ENCODE results near the gene LRRK1.

LRRK1 gene

GRCh38 chr15:100924436-100924835 is 5.3 kb downstream of the LRRK1 start:
- in situ Hi-C loops (cut with MboI; ENCODE audit: low sequenced_read_pairs), result loop anchor here (25.0 kb wide), 1 partner anchor 338 kb away; the partner anchor contains the start of gene CHSY1
- DNase-seq (ENCODE audit: low spot score in 2 of 2), result no peak

DNA sequence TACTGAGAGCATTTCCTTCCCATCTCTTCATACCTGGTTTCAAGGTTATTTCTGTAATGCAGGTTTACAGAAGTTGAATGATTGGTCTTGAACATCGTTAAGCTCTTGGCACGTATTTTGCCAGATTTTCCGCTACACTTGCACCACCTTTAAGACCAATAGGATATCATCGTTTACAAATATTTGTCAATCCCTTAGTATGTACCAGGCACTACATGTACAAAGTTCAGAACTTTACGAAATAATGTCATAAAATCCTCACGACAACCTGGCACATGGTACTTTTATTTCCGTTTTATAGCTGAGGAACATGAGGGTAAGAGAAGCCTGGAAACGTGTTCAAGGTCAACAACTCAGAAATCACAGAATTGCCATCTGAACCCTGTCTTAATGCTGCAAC is 6.3 kb downstream of the LRRK1 start:
- H3K36me3 ChIP-seq (replicated peaks), result peaks cover 16% of the 10 kb centered on the region
- no peak overlapping the region for H3K4me3 ChIP-seq
- H3K27me3 ChIP-seq (ENCODE audit: low read depth), result no peaks in the 10 kb centered on the region
- no peaks in the 10 kb centered on the region for H3K4me1 ChIP-seq
- in situ Hi-C loops (cut with MboI; ENCODE audit: low sequenced_read_pairs), result no loop called here
- no peak for DNase-seq (ENCODE audit: low spot score in 2 of 2)
- H3K9me3 ChIP-seq, result no peaks in the 10 kb centered on the region

More at GRCh38 chr15:100924436-100924835, 5.3 kb downstream of the LRRK1 start:
- no peaks in the 10 kb centered on the region for H3K9me3 ChIP-seq
- no peak overlapping the region for H3K4me3 ChIP-seq
- H3K36me3 ChIP-seq (replicated peaks), result peaks cover 16% of the 10 kb centered on the region
- peaks cover 4% of the 10 kb centered on the region for H3K4me1 ChIP-seq
- no peaks in the 10 kb centered on the region for H3K27me3 ChIP-seq (ENCODE audit: low read depth)

DNA sequence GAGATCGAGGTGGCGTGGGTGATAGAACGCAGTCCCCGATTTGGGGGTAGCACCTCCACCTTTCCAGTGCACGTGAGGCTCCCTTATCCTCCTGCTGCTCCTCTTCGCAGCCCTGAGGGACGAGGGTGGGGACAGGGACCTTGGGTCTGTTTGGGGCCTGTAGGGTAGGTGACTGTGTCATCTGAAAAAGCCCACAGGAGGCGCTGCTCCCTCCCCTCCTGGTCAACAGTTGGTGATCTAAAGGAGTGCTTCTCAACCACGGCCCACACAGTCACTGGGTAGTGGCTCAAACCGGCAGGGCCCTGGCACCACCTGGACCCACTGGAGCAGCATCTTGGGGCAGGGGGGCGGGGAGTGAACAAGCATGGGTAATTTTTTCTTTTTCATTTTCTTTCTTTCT is 7.1 kb downstream of the LRRK1 start:
- in situ Hi-C loops (cut with MboI; ENCODE audit: low sequenced_read_pairs), result no loop called here
- Histone ChIP-seq H3K9me3 (no peaks in the 10 kb centered on the region), H3K4me1 (no peaks in the 10 kb centered on the region), H3K4me3 (no peak overlapping the region), H3K27me3 (ENCODE audit: low read depth) (no peaks in the 10 kb centered on the region), H3K36me3 (replicated peaks) (peaks cover 16% of the 10 kb centered on the region)
- no peak for DNase-seq (ENCODE audit: low spot score in 2 of 2)

DNA sequence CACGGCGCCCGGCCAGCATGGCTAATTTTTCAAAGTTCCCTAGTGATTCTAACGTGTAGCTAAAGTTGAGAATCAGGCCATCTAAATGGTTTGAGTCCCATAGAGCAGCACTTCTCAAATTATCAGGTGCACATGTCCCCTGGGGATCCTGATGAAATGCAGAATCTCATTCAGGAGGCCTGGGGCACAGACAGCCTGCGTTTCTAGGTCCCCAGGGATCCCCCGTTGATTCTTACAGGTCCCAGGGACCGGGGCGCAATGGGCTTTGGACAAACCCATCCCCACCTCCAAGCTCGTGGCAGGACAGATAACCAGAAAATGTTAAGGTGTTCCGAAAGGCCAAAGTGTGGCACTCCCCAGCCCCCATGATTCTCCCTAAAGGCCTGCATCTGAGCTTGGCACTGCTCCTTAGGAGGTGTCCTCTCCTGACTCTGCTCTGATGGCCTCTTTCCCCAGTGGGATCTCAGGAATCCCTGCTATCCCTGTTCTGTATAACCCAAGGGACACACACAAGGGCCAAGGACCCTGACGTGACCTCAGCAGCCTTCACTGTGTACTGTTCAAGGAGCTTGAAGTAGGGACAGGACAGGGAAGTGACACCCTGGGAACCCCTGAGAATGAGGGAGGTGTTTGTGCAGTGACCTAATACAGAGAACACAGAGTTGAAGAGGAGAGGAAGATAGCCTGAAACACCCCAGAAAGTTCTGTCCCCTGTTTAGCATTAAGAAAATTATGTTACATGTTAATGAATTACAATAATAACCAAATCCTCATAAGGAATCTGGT is 8.0 kb downstream of the LRRK1 start:
- Histone ChIP-seq H3K4me3 (no peak overlapping the region), H3K27me3 (ENCODE audit: low read depth) (no peaks in the 10 kb centered on the region), H3K9me3 (no peaks in the 10 kb centered on the region), H3K36me3 (replicated peaks) (peaks cover 16% of the 10 kb centered on the region), H3K4me1 (no peaks in the 10 kb centered on the region)
- in situ Hi-C loops (cut with MboI; ENCODE audit: low sequenced_read_pairs), result no loop called here
- DNase-seq (ENCODE audit: low spot score in 2 of 2), result no peak

DNA sequence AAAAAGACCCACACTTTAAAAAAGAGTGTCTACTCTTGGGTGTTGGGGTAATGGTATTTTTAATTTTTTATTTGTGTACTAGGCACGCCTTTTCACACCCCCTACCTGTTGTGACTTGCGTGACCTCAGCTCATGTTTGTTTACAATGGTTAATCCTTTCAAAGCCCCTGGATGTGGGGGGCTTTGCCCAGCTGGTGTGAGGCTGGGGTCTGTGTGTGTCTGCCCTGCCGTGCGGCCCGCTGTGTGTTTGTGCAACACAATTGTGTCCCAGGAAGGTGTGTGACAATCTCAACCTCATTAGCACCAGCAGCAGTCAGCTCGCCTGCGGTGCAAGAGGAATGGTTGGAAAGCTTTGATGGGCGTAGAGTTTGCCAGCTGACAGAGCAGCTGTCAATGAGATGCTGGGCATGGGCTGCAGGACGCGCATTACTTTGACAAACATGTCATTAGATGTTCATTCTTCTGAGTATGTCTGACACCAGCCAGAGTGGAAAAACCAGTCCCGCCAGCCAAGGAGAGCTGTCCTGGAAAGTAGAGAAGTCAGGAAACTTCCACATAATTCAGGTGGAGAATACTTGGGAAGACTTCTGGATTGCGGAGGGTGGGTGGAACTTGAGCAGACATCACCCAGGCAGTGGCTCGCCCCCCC is 9.6 kb downstream of the LRRK1 start:
- in situ Hi-C loops (cut with MboI; ENCODE audit: low sequenced_read_pairs), result no loop called here
- H3K4me3 ChIP-seq, result no peak overlapping the region
- no peaks in the 10 kb centered on the region for H3K4me1 ChIP-seq
- H3K27me3 ChIP-seq (ENCODE audit: low read depth), result no peaks in the 10 kb centered on the region
- no peaks in the 10 kb centered on the region for H3K9me3 ChIP-seq
- H3K36me3 ChIP-seq (replicated peaks), result peaks cover 13% of the 10 kb centered on the region
- no peak for DNase-seq (ENCODE audit: low spot score in 2 of 2)

DNA sequence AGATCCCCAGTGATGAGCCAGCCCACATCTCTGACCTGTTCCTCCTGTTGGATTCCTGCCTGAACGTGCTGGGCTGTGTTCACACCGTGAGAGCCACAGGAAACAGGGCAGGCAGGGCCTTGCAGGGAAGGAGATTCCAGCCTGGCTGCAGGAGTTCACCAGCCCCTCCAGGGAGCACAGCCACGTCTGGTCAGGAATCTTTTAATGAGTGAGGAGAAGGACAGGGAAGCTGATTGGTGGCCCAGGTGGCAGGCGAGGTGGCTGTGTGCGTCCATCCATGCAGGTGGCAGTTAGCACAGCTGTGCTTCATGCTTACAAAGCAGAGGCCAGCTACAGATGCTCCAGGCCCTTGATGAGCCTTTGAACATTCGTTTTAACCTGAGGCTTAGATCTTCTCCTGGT is 10.5 kb downstream of the LRRK1 start:
- no peak overlapping the region for H3K4me3 ChIP-seq
- H3K27me3 ChIP-seq (ENCODE audit: low read depth), result no peaks in the 10 kb centered on the region
- DNase-seq (ENCODE audit: low spot score in 2 of 2), result no peak
- H3K36me3 ChIP-seq (replicated peaks), result peaks cover 13% of the 10 kb centered on the region
- no peaks in the 10 kb centered on the region for H3K4me1 ChIP-seq
- in situ Hi-C loops (cut with MboI; ENCODE audit: low sequenced_read_pairs), result no loop called here
- no peaks in the 10 kb centered on the region for H3K9me3 ChIP-seq

DNA sequence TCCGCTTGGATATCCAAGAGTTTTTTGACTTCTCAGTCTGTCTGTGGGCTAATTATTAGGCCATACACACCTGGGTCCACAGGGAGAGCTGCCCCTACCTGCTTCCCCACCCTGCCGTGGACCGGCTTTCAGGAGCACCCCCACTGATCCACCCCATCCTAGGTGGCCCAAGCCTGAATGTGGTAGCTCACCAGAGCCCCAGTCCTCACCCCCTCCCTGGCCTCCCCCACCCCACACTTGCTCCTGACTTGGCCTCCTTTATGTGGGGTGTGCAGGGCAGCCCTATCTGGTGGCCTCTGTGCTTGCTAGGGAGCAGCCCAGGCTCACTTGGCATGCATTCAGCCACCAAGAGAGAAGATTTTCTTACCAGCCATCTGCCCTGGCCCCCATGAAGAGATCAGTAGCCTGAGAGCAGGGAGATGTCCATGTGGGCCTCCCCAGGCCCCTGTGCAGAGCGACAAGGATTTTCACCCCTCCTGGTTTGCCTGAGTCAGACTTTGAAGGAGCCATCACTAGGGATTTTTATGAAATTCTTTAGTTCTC is 11.2 kb downstream of the LRRK1 start:
- H3K36me3 ChIP-seq (replicated peaks), result peaks cover 13% of the 10 kb centered on the region
- no peak for DNase-seq (ENCODE audit: low spot score in 2 of 2)
- no peak overlapping the region for H3K4me3 ChIP-seq
- H3K27me3 ChIP-seq (ENCODE audit: low read depth), result no peaks in the 10 kb centered on the region
- H3K9me3 ChIP-seq, result no peaks in the 10 kb centered on the region
- H3K4me1 ChIP-seq, result no peaks in the 10 kb centered on the region
- in situ Hi-C loops (cut with MboI; ENCODE audit: low sequenced_read_pairs), result no loop called here

DNA sequence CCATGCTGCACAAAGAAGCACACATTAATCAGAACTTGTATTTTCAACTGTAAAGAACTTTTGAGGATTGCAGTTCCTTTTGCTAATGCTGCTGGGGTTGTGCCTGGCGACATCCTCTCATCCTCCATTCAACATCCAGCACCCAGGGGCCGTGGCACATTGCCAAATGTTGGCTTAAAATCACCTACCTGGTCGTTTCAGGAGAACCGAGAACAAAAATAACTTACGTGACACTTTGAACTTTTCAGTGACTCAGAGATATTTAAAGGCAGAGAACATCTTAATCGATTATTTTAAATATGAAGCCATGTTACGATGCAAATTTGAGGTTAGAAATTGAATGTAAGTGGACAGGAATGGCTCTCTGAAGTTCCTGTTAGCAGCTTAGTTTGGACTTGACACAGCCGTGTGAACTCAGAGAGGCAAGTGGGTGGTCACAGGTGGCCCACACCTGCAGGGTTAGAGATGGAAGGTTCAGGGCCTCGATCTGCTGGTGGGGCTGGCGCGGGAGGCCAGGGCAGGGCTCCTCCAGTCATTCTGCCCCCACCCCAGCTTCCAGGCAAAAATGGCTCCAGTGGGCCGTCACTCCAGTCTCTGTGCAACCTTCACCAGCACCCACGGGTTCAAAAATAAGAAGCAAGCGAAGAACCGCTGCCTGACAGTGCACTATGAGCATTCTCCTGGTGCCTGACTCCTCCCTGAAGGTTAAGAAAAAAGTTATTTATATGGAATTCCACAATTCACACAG is 12.2 kb downstream of the LRRK1 start:
- no peak for DNase-seq (ENCODE audit: low spot score in 2 of 2)
- no peaks in the 10 kb centered on the region for H3K4me1 ChIP-seq
- in situ Hi-C loops (cut with MboI; ENCODE audit: low sequenced_read_pairs), result no loop called here
- H3K9me3 ChIP-seq, result no peaks in the 10 kb centered on the region
- no peak overlapping the region for H3K4me3 ChIP-seq
- no peaks in the 10 kb centered on the region for H3K27me3 ChIP-seq (ENCODE audit: low read depth)
- H3K36me3 ChIP-seq (replicated peaks), result peaks cover 4% of the 10 kb centered on the region; the same call in 1 of the 2 replicates

- Histone ChIP-seq H3K4me1 (no peaks in the 10 kb centered on the region), H3K27me3 (ENCODE audit: low read depth) (no peaks in the 10 kb centered on the region), H3K36me3 (replicated peaks) (0 out of 2 replicates have a peak, but pooled peaks cover 4% of the 10 kb centered on the region), H3K9me3 (no peaks in the 10 kb centered on the region), H3K4me3 (no peak overlapping the region)
- in situ Hi-C loops (cut with MboI; ENCODE audit: low sequenced_read_pairs), result no loop called here
- DNase-seq (ENCODE audit: low spot score in 2 of 2), result no peak
Observed at GRCh38 chr15:100932676-100933348, 13.7 kb downstream of the LRRK1 start.

- in situ Hi-C loops (cut with MboI; ENCODE audit: low sequenced_read_pairs), result no loop called here
- H3K4me1 ChIP-seq, result no peaks in the 10 kb centered on the region
Observed at GRCh38 chr15:100934166-100934565, 15.0 kb downstream of the LRRK1 start.

DNA sequence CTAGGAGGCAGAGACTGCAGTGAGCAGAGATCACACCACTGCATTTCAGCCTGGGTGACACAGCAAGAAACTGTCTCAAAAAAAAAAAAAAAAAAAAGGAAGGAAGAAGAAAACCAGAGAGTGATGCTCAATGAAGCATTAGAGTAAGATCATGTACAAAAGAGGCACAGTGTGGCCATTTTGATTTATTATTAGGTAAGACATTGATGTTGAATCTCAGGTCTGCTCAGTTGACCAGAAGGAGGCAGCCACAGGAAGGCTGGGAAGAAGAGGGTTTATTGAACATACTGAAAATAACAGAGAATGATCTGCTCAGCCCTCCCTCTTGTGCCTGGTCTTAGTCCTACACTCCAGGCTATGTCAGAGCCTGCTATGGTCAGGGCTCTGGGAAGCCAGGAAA is 15.6 kb downstream of the LRRK1 start:
- Histone ChIP-seq H3K9me3 (no peaks in the 10 kb centered on the region), H3K4me3 (no peak overlapping the region), H3K36me3 (replicated peaks) (no peaks in the 10 kb centered on the region), H3K4me1 (no peaks in the 10 kb centered on the region), H3K27me3 (ENCODE audit: low read depth) (no peaks in the 10 kb centered on the region)
- no peak for DNase-seq (ENCODE audit: low spot score in 2 of 2)
- in situ Hi-C loops (cut with MboI; ENCODE audit: low sequenced_read_pairs), result no loop called here

More at GRCh38 chr15:100934166-100934565, 15.0 kb downstream of the LRRK1 start:
- Histone ChIP-seq H3K9me3 (no peaks in the 10 kb centered on the region), H3K4me3 (no peak overlapping the region), H3K36me3 (replicated peaks) (no peaks in the 10 kb centered on the region), H3K27me3 (ENCODE audit: low read depth) (no peaks in the 10 kb centered on the region)
- no peak for DNase-seq (ENCODE audit: low spot score in 2 of 2)

DNA sequence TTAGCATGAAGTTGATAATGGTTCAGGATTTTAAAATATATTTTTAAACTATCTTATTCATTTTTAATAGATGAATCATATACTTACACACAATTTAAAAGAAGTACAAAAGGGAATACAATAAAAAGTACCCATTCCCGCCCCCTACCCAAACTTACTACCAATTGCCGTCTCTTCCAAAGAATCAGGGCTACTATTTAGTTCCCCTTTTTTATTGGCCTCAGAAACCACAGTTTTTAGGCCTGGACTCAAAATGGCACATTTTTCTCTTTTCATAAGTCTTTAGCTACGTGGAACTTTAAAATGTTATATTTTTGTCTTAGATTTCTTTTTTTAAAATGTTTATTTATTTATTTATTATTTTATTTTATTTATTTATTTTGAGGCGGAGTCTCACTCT is 18.0 kb downstream of the LRRK1 start:
- no peak for DNase-seq (ENCODE audit: low spot score in 2 of 2)
- Histone ChIP-seq H3K36me3 (replicated peaks) (no peaks in the 10 kb centered on the region; the same call in 1 of the 2 replicates), H3K9me3 (no peaks in the 10 kb centered on the region), H3K4me3 (no peak overlapping the region), H3K4me1 (no peaks in the 10 kb centered on the region), H3K27me3 (ENCODE audit: low read depth) (no peaks in the 10 kb centered on the region)
- in situ Hi-C loops (cut with MboI; ENCODE audit: low sequenced_read_pairs), result no loop called here

DNA sequence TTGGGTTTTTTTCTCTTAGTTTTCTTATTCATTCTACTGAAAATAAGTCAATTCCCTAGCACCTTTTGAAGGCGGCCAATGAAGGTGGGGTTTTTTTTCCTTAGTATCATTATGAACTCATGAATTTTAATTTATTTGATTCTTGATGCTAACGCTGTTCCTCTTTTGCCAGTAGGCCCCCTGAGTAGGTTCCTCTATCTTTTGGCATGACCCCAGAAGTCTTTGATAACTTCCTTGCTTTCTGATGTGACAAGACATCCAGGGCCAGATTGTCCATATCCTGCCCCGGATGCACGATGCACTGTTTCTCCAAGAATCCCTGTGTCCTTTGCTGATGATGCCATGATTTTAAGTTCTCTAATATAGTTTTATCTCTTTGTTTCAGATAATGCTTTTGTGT is 20.6 kb downstream of the LRRK1 start:
- Histone ChIP-seq H3K36me3 (replicated peaks) (no peaks in the 10 kb centered on the region; the same call in 1 of the 2 replicates), H3K9me3 (no peaks in the 10 kb centered on the region), H3K4me1 (no peaks in the 10 kb centered on the region), H3K27me3 (ENCODE audit: low read depth) (no peaks in the 10 kb centered on the region), H3K4me3 (no peak overlapping the region)
- DNase-seq (ENCODE audit: low spot score in 2 of 2), result no peak
- in situ Hi-C loops (cut with MboI; ENCODE audit: low sequenced_read_pairs), result no loop called here

All from HAP-1 (cell line).